HEK293 (cell line): ENCODE data around the gene GOLGA3.
A peak's percentile ranks its signal among the peaks of the same experiment; 100 is the strongest.

Experiments
- CTCF ChIA-PET: fragments of 350-600 bp; formaldehyde crosslinking; extraction: SDS; loops from one replicate; lab custom pipeline; 2021; ENCODE audit warnings: antibody characterized with exemption; lab: Yijun Ruan, JAX
- POLR2A ChIA-PET: fragments of 300-600 bp; formaldehyde crosslinking; extraction: SDS; loops from one replicate; lab custom pipeline; 2020; ENCODE audit warnings: antibody characterized with exemption, inconsistent platforms; lab: Yijun Ruan, JAX
- H3K27ac ChIP-seq: fragments of 200-500 bp; sonication (Bioruptor generic); 2 replicates; pipeline ENCODE4 v1.5.1; 2014; ENCODE audit warnings: low read depth, low read length, control low read depth, inconsistent platforms; ENCODE audit errors: extremely low read depth
- H3K36me3 ChIP-seq, 2 experiments: fragments of 200-500 bp in 1 of 2; sonication (Bioruptor generic) in 1 of 2; 1 replicate in 1 of 2; 2 replicates in 1 of 2; pipeline ENCODE4 v1.5.1; 2014 to 2017; ENCODE audit warnings: inconsistent platforms in 2 of 2, low read length in 2 of 2; ENCODE audit not compliant: control insufficient read depth in 2 of 2, insufficient read depth in 1 of 2
- H3K4me1 ChIP-seq: fragments of 200-500 bp; sonication (Bioruptor generic); 2 replicates; pipeline ENCODE4 v1.5.1; 2014; ENCODE audit warnings: mild to moderate bottlenecking, low read length, inconsistent platforms; ENCODE audit not compliant: control insufficient read depth, insufficient read depth
- H3K4me3 ChIP-seq: 2 replicates; pipeline ENCODE4 v1.5.1; 2011; ENCODE audit warnings: low read depth, mild to moderate bottlenecking, control low read depth, low read length, moderate library complexity
- H3K9me3 ChIP-seq: fragments of 200-500 bp; sonication (Bioruptor generic); 2 replicates; pipeline ENCODE4 v1.5.1; 2014; ENCODE audit warnings: low read depth, low read length, inconsistent platforms; ENCODE audit not compliant: control insufficient read depth, insufficient read depth
- EGR2 ChIP-seq: fragments of 450-650 bp; formaldehyde crosslinking; IDR thresholded peaks from 2 replicates; pipeline ENCODE4 v1.5.1; 2016; ENCODE audit warnings: low read depth, missing biosample characterization, missing genetic modification characterization
- ELK4 ChIP-seq: IDR thresholded peaks from 2 replicates; pipeline ENCODE4 v1.6.1; 2011; ENCODE audit warnings: mild to moderate bottlenecking, low read depth, low read length, borderline replicate concordance
- GLIS1 ChIP-seq: fragments of 450-650 bp; formaldehyde crosslinking; IDR thresholded peaks from 2 replicates; pipeline ENCODE4 v1.5.1; 2016; ENCODE audit warnings: missing biosample characterization, missing genetic modification characterization
- HOXA7 ChIP-seq: sonication (generic); formaldehyde crosslinking; IDR thresholded peaks from 2 replicates; pipeline ENCODE4 v1.8.1; 2022; ENCODE audit warnings: missing genetic modification reagents, borderline replicate concordance
- KLF1 ChIP-seq: fragments of 450-650 bp; formaldehyde crosslinking; IDR thresholded peaks from 2 replicates; pipeline ENCODE4 v1.5.1; 2016; ENCODE audit warnings: missing biosample characterization, missing genetic modification characterization
- MYNN ChIP-seq: fragments of 450-650 bp; formaldehyde crosslinking; IDR thresholded peaks from 2 replicates; pipeline ENCODE4 v1.5.1; 2016; ENCODE audit warnings: missing biosample characterization, missing genetic modification characterization, borderline replicate concordance
- PRDM1 ChIP-seq: fragments of 450-650 bp; formaldehyde crosslinking; IDR thresholded peaks from 2 replicates; pipeline ENCODE4; 2016; ENCODE audit warnings: missing biosample characterization, missing genetic modification characterization
- SP7 ChIP-seq: fragments of 450-650 bp; formaldehyde crosslinking; IDR thresholded peaks from 2 replicates; pipeline ENCODE4 v1.5.1; 2016; ENCODE audit warnings: missing biosample characterization, missing genetic modification characterization
- ZBTB11 ChIP-seq: fragments of 450-650 bp; formaldehyde crosslinking; conservative IDR thresholded peaks from 2 replicates; pipeline ENCODE4 v1.5.1; 2016; ENCODE audit warnings: low read depth, missing biosample characterization, missing genetic modification characterization
- ZBTB21 ChIP-seq: fragments of 450-650 bp; formaldehyde crosslinking; IDR thresholded peaks from 2 replicates; pipeline ENCODE4 v1.5.1; 2017; ENCODE audit warnings: missing biosample characterization, missing genetic modification characterization
- ZBTB8A ChIP-seq: fragments of 450-650 bp; formaldehyde crosslinking; IDR thresholded peaks from 2 replicates; pipeline ENCODE4 v1.5.1; 2016; ENCODE audit warnings: missing biosample characterization, missing genetic modification characterization
- ZFHX2 ChIP-seq: fragments of 450-650 bp; formaldehyde crosslinking; conservative IDR thresholded peaks from 2 replicates; pipeline ENCODE4 v1.5.1; 2016; ENCODE audit warnings: missing biosample characterization, missing genetic modification characterization
- ZNF10 ChIP-seq: fragments of 450-650 bp; formaldehyde crosslinking; IDR thresholded peaks from 2 replicates; pipeline ENCODE4 v1.5.1; 2017; ENCODE audit warnings: missing biosample characterization, missing genetic modification characterization
- ZNF341 ChIP-seq: fragments of 450-650 bp; formaldehyde crosslinking; IDR thresholded peaks from 2 replicates; pipeline ENCODE4; 2016; ENCODE audit warnings: low read depth, missing biosample characterization, missing genetic modification characterization
- ZNF366 ChIP-seq: fragments of 450-650 bp; formaldehyde crosslinking; conservative IDR thresholded peaks from 2 replicates; pipeline ENCODE4 v1.5.1; 2016; ENCODE audit warnings: missing biosample characterization, missing genetic modification characterization
- ZNF521 ChIP-seq: fragments of 450-650 bp; formaldehyde crosslinking; IDR thresholded peaks from 2 replicates; pipeline ENCODE4 v1.5.1; 2017; ENCODE audit warnings: missing biosample characterization, mild to moderate bottlenecking, missing genetic modification characterization
- ZNF529 ChIP-seq: fragments of 450-650 bp; formaldehyde crosslinking; IDR thresholded peaks from 2 replicates; pipeline ENCODE4 v1.5.1; 2017; ENCODE audit warnings: missing genetic modification characterization, missing biosample characterization; ENCODE audit not compliant: insufficient replicate concordance
- ZNF664 ChIP-seq: fragments of 450-650 bp; formaldehyde crosslinking; IDR thresholded peaks from 2 replicates; pipeline ENCODE4 v1.5.1; 2016; ENCODE audit warnings: missing biosample characterization, missing genetic modification characterization
- ZNF777 ChIP-seq: fragments of 450-650 bp; formaldehyde crosslinking; IDR thresholded peaks from 2 replicates; pipeline ENCODE4 v1.5.1; 2017; ENCODE audit warnings: missing biosample characterization, missing genetic modification characterization, borderline replicate concordance
- ZNF791 ChIP-seq: fragments of 450-650 bp; formaldehyde crosslinking; IDR thresholded peaks from 2 replicates; pipeline ENCODE4 v1.5.1; 2016; ENCODE audit warnings: missing biosample characterization, missing genetic modification characterization
- ZSCAN30 ChIP-seq: fragments of 450-650 bp; IDR thresholded peaks from 2 replicates; pipeline ENCODE4 v1.5.1; 2018; ENCODE audit warnings: missing biosample characterization, mild to moderate bottlenecking, missing genetic modification characterization, moderate library complexity

GOLGA3 gene

GRCh38 chr12:132771126-132771838 is 57.4 kb downstream of the GOLGA3 start (continued):
- TF ChIP-seq ZBTB21, result no peak
- TF ChIP-seq ZNF521 (tag by site-specific recombination), result no peak
- no peak for TF ChIP-seq ZNF664 (tag by site-specific recombination)
- TF ChIP-seq ZBTB8A (tag by site-specific recombination), result no peak
- no peak for TF ChIP-seq ZNF341 (tag by site-specific recombination)
- no peak for TF ChIP-seq ZSCAN30
- no peak for TF ChIP-seq ZNF366 (tag by site-specific recombination)

GRCh38 chr12:132766380-132767085 is 62.1 kb downstream of the GOLGA3 start:
- TF ChIP-seq ZBTB21, result no peak
- TF ChIP-seq HOXA7 (CRISPR knock-in tag), result no peak
- TF ChIP-seq ELK4, result no peak
- TF ChIP-seq PRDM1 (tag by site-specific recombination), result no peak
- no peak for TF ChIP-seq MYNN
- TF ChIP-seq ZBTB11 (tag by site-specific recombination), result no peak
- 0 out of 2 replicates have a peak, but pooled peaks have one; percentile 8 for TF ChIP-seq KLF1 (tag by site-specific recombination)
- TF ChIP-seq ZNF529 (tag by site-specific recombination), result no peak
- no peak for TF ChIP-seq GLIS1 (tag by site-specific recombination)
- peak; percentile 88 for TF ChIP-seq EGR2 (tag by site-specific recombination)
- no peak for TF ChIP-seq ZNF791 (tag by site-specific recombination)
- no peak for TF ChIP-seq ZNF777 (tag by site-specific recombination)
- no peak for TF ChIP-seq ZNF10 (tag by site-specific recombination)
- peak; percentile 69 for TF ChIP-seq ZFHX2
- TF ChIP-seq SP7, result no peak
- Histone ChIP-seq H3K36me3 (peaks cover 4 to 19% of the 10 kb centered on the region in 2 experiments), H3K4me3 (no peak overlapping the region), H3K27ac (no peak overlapping the region), H3K9me3 (no peaks in the 10 kb centered on the region), H3K4me1 (no peaks in the 10 kb centered on the region)
- ChIA-PET POLR2A (interaction anchor here (0.6 to 0.8 kb wide), 3 partner anchors 12 to 229 kb away, joined by 3 to 8 read pairs (median 4); no protein-coding TSS in a partner anchor), CTCF (interaction anchor here (1.0 kb wide), 1 partner anchor 128 kb away, joined by 3 read pairs; no protein-coding TSS in a partner anchor)
